ENCODE data around the gene AQP3. TPM values are rescaled to one million over a fixed set of nuclear protein-coding genes. Genes with fewer than 3 reads are reported as not detected.
A peak's percentile ranks its signal among the peaks of the same experiment; 100 is the strongest.

The AQP3 gene
- total RNA-seq, 4 donors from 2014 or later = 1.7 to 24.2 (median 13.5) TPM

- Histone ChIP-seq H3K27ac (no peak overlapping the region), H3K36me3 (no peaks in the 10 kb centered on the region), H3K4me1 (no peaks in the 10 kb centered on the region), H3K27me3 (no peaks in the 10 kb centered on the region), H3K9me3 (no peaks in the 10 kb centered on the region), H3K4me3 (no peak overlapping the region)
- in situ Hi-C loops (cut with MboI; ENCODE audit: low sequenced_read_pairs in 4 of 4) (loop anchor here in 1 of 4 donors (5.0 kb wide), 1 partner anchor 45 kb away; no protein-coding TSS in a partner anchor), intact Hi-C loops (cut with DNase I; ENCODE audit: low total_unique reads) (no loop called here)
- no peak for ATAC-seq
- no peak for TF ChIP-seq CTCF (IDR thresholded peaks at IDR 0.05 in 4 of 5, conservative IDR thresholded peaks at IDR 0.05 in 1 of 5)
- no peak for TF ChIP-seq POLR2A (IDR thresholded peaks at IDR 0.05)
- DNase-seq = no peak
These were observed 30.4 kb downstream of the AQP3 start for GRCh38 chr9:33416996-33417395.

DNA sequence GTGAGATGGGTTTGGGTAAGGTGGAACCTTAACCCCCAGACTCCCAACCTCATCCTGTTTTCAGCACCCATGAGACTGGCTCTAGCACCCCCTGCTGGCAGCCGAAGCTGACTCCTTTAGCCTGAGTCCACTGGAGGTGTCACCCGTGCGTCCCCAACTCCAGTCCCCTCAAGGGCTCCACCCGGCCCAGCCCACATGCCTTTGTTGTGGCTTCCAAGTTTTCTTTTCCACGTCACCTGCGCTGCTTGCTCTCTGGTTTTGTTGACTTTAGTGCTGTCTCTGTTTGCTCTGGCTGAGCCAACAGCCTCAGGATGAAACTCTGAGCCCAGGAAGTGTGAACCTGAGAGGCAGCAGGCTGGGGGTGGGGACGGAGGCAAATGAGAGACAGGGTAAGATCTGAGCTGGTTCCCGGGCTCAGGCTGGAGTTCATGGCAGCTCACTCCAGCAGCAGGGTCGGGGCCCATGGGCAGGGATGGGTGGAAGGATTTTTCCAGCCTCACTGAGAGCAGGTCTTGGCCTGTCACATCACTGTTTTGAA lies 31.8 kb downstream of the AQP3 start:
- H3K9me3 ChIP-seq = no peaks in the 10 kb centered on the region
- no peak overlapping the region for H3K4me3 ChIP-seq
- no peaks in the 10 kb centered on the region for H3K36me3 ChIP-seq
- peak; percentile 63 to 84 (median 77) for TF ChIP-seq CTCF (IDR thresholded peaks at IDR 0.05 in 4 of 5, conservative IDR thresholded peaks at IDR 0.05 in 1 of 5)
- no peak for TF ChIP-seq POLR2A (IDR thresholded peaks at IDR 0.05)
- no peak overlapping the region for H3K27ac ChIP-seq
- intact Hi-C loops (cut with DNase I; ENCODE audit: low total_unique reads) (loop anchor here (2.0 kb wide), 1 partner anchor 41 kb away; no protein-coding TSS in a partner anchor), in situ Hi-C loops (cut with MboI; ENCODE audit: low sequenced_read_pairs in 4 of 4) (loop anchor here in 1 of 4 donors (5.0 kb wide), 1 partner anchor 43 kb away; no protein-coding TSS in a partner anchor)
- H3K4me1 ChIP-seq = no peaks in the 10 kb centered on the region
- peak; percentile 74 to 83 for ATAC-seq
- peak; percentile 38 to 60 for DNase-seq
- no peaks in the 10 kb centered on the region for H3K27me3 ChIP-seq

GRCh38 chr9:33414889-33415500 lies 32.4 kb downstream of the AQP3 start:
- no peak for DNase-seq
- intact Hi-C loops (cut with DNase I; ENCODE audit: low total_unique reads) (loop anchor here (2.0 kb wide), 1 partner anchor 40 kb away; no protein-coding TSS in a partner anchor), in situ Hi-C loops (cut with MboI; ENCODE audit: low sequenced_read_pairs in 4 of 4) (loop anchor here in 1 of 4 donors (5.0 kb wide), 1 partner anchor 43 kb away; no protein-coding TSS in a partner anchor)
- Histone ChIP-seq H3K4me1 (no peaks in the 10 kb centered on the region), H3K27ac (no peak overlapping the region), H3K9me3 (no peaks in the 10 kb centered on the region), H3K36me3 (no peaks in the 10 kb centered on the region), H3K4me3 (no peak overlapping the region), H3K27me3 (no peaks in the 10 kb centered on the region)
- TF ChIP-seq POLR2A (IDR thresholded peaks at IDR 0.05) (no peak), CTCF (IDR thresholded peaks at IDR 0.05 in 4 of 5, conservative IDR thresholded peaks at IDR 0.05 in 1 of 5) (no peak)
- no peak for ATAC-seq

GRCh38 chr9:33414268-33414667 lies 33.1 kb downstream of the AQP3 start:
- intact Hi-C loops (cut with DNase I; ENCODE audit: low total_unique reads) (loop anchor here (2.0 kb wide), 1 partner anchor 39 kb away; no protein-coding TSS in a partner anchor), in situ Hi-C loops (cut with MboI; ENCODE audit: low sequenced_read_pairs in 4 of 4) (no loop called here)

More at GRCh38 chr9:33414268-33414667, 33.1 kb downstream of the AQP3 start:
- no peaks in the 10 kb centered on the region for H3K36me3 ChIP-seq
- H3K9me3 ChIP-seq = no peaks in the 10 kb centered on the region
- H3K4me3 ChIP-seq = no peak overlapping the region
- DNase-seq (no peak), ATAC-seq (no peak)
- H3K4me1 ChIP-seq = no peaks in the 10 kb centered on the region
- H3K27ac ChIP-seq = no peak overlapping the region
- no peaks in the 10 kb centered on the region for H3K27me3 ChIP-seq
- TF ChIP-seq POLR2A (IDR thresholded peaks at IDR 0.05) (no peak), CTCF (IDR thresholded peaks at IDR 0.05 in 4 of 5, conservative IDR thresholded peaks at IDR 0.05 in 1 of 5) (no peak)

Measured in gastrocnemius medialis (tissue), 4 donors.